HFF-Myc (cell line): ENCODE results near the gene TTLL6.

Experiments used
- DNase-seq: peaks from one replicate; pipeline ENCODE4 v3.0.0-alpha.2; 2011; ENCODE audit warnings: low read depth; ENCODE audit errors: extremely low read depth
- H3K4me3 ChIP-seq: replicated peaks from 2 replicates; pipeline ENCODE4 v1.5.1; 2011; ENCODE audit warnings: low read depth, mild to moderate bottlenecking, control low read depth, low read length
- TF ChIP-seq, protein P1 (sequence below): IDR thresholded peaks from 2 replicates; pipeline ENCODE4 v1.5.1; 2012; ENCODE audit warnings: mild to moderate bottlenecking, low read depth, low read length, control low read depth; ENCODE audit errors: missing control alignments

Gene TTLL6

DNA sequence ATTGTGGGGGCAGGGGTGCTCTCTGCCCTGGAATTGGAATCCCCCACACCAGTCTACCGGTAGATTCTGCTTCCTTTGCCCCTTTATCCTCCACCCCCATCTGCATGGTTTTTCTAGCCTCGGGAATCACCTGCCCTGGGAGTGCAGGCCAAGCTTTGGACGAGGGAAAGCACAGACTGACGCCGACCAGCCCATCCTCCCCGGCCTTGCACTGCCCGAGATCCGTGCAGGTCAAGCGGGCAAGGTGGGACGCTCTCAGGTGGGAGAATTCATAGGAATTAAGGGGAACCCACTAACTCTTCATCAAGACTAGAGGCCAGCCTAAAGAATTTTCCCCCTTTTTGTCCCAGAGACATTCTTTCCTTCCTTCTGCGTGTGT is 78.6 kb downstream of the TTLL6 start:
- H3K4me3 ChIP-seq, result no peak overlapping the region
- TF ChIP-seq, protein P1, sequence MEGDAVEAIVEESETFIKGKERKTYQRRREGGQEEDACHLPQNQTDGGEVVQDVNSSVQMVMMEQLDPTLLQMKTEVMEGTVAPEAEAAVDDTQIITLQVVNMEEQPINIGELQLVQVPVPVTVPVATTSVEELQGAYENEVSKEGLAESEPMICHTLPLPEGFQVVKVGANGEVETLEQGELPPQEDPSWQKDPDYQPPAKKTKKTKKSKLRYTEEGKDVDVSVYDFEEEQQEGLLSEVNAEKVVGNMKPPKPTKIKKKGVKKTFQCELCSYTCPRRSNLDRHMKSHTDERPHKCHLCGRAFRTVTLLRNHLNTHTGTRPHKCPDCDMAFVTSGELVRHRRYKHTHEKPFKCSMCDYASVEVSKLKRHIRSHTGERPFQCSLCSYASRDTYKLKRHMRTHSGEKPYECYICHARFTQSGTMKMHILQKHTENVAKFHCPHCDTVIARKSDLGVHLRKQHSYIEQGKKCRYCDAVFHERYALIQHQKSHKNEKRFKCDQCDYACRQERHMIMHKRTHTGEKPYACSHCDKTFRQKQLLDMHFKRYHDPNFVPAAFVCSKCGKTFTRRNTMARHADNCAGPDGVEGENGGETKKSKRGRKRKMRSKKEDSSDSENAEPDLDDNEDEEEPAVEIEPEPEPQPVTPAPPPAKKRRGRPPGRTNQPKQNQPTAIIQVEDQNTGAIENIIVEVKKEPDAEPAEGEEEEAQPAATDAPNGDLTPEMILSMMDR, result no peak
- no peak for DNase-seq

DNA sequence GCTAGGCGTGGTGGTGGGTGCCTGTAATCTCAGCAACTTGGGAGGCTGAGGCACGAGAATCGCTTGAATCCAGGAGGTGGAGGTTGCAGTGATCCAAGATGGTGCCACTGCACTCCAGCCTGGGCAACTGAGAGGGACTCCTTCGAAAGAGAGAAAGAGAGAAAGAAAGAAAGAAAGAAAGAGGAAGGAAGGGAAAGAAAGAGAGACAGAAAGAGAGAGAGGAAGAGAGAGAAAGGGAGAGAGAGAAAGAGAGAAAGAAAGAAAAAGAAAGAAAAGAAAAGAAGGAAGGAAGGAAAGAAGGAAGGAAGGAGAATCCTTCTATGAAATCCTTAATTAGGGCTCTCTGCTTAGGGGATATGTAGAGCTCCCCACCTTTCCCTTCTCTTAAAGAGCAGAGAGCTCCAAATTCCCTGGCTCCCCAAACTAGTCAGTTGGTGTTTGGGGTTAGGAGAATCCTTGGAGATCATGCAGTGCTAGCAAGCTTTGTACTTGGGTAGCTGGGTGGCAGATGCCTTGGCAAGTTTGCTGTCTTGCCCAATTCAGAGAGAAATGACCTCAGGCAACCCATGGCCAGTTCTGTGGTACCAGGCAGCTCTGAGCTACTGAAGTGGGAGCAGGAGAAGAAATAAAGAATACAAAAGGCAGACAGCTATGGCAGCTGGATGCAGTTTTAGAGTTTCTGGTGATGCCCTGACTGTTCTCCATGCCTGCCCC is 79.5 kb downstream of the TTLL6 start:
- DNase-seq, result no peak
- H3K4me3 ChIP-seq, result no peak overlapping the region
- TF ChIP-seq, protein P1, result no peak

DNA sequence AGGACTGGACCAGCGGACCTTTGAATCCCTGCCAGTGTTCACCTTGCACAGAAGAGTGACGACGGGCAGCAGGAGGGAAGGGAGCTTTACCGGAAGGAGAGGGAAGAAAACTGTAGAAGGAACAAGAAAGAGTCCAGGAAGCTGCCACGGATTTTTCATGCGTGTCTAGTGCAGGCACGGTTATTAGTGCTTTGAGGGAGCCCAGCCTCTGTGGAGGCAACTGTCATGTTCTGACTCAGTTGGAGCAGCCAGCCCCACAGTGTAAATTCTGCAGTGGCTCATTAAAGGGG is 82.0 kb downstream of the TTLL6 start:
- H3K4me3 ChIP-seq, result no peak overlapping the region
- TF ChIP-seq, protein P1, result no peak
- no peak for DNase-seq

DNA sequence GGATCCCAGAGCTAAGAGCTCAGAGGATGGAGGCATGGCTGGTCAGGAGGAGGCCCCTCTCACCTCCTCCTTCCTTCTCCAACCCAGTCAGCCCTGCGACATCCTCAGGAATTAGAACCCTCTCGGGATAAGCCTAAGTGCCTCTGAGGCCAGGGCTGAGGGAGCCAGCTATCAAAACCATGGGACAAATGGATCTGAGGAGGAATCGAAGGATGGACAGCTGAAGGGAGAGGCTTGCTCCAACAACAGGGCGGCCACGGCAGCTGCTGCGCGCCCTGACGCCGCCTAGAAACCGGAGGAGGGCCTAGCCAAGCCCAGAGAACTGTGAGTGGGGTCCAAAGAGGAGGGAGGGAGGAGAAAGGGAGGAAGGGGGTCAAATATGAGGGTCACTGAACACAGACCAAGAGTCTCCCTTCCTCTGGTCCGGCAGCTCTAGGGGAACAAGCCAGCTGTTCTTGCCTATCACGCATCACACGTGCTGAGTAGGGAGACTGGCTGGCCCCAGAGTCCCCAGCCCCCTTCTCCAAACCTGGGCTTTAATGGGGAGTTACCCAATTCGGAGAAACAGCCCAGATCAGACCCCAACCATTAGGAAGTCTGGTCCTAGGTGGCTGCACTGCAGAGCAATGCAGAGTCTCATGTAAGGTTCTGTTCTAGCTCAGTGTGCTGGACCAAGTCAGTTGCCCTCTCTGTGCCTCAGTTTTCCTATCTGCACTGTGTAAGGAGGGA is 82.5 kb downstream of the TTLL6 start:
- no peak for DNase-seq
- TF ChIP-seq, protein P1, result no peak
- H3K4me3 ChIP-seq, result no peak overlapping the region

DNA sequence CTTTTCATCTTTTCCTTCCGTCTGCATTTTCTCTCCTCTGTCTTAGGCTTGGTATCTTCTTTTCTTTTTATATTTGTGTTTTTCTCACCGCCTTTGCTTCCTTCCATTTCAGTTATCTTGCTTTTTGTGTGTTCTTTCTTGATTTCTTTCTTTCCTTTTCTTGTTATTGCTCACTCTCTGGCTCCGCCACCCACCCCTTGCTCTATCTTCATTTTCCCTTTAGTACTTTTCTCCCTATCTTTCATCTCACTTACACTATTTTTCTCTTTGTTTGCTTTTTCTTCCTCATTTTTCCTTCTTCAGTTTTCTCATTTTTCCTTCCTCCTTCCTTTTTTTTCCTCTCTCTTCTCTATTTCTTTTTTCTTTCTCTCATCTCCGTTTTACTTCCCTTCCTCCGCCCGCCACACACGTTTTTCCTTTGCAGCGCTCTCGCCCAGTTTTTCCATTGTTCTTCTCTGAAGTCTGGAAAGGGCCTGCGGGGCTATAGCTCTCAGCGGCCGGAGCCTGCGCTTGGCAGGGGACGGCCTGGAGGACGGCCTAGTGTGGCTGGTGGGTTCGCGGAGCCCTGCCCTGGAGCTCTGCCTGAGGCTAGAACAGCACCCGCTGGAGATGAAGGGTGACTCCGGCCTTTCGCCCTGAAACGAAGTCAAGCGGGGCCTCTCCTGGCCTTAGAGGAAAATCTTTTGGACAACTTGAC is 83.2 kb downstream of the TTLL6 start:
- no peak for DNase-seq
- TF ChIP-seq, protein P1, result no peak
- H3K4me3 ChIP-seq, result no peak overlapping the region

DNA sequence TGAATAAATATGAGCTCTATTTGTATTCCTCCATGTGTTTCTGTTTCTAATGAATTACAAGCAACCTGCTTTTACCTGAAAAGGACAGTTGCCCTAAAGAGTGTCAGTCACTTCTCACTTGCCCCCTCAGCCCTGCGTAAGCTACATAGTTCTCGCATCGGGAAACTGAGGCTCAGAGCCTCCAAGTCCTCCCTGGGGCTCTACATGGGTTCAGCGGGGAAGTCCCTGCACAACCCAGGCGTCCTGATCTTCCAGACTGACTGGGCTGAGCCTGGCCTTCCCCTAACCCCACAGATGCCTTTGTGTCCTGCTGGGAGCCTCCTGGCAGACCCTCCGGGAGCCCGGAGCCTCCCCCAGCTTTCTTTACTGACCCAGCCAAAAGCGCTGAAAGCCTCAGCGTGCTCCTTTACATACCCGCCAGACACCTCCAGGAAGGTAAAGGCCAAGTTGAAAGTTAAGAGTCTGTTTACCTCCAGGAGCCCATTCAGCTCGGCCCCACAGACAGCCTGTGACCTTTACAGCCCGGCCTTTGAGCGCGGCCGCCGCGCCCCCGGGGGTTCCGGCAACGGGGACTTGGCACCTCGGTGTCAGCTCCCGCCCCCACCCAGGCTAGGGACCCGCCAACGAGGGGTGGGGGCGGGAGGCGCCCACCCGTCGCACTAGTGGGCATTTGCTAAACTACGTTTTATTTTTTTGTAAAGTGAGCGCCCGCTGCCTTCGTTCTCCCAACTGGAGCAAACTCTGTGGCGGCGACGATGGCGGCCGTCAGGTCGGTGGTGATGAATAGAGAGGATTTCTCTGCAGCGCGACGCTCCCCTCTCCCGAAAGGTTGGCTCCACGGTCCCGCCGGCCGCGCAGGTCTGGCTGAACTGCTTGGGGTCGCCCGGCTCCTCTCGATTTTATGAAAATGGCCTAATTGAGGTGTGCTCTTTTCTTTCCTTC is 84.1 kb downstream of the TTLL6 start:
- TF ChIP-seq, protein P1, result no peak
- no peak for DNase-seq
- no peak overlapping the region for H3K4me3 ChIP-seq
